CD14-positive monocyte (primary cell): ENCODE results near the gene MPV17L. TPM values are rescaled to one million over a fixed set of nuclear protein-coding genes. Genes with fewer than 3 reads are reported as not detected.
A peak's percentile ranks its signal among the peaks of the same experiment; 100 is the strongest.

Source experiments
- DNase-seq, 3 donors: peaks; one replicate each; pipeline ENCODE4 v3.0.0-alpha.2; 2011 to 2022
- H2AFZ ChIP-seq: 2 replicates; pipeline ENCODE4 v1.6.0; 2012; ENCODE audit warnings: mild to moderate bottlenecking, low read depth, low read length, inconsistent platforms; ENCODE audit not compliant: insufficient read depth, poor library complexity, severe bottlenecking
- H3K27ac ChIP-seq, 2 donors: 1 replicate in 1 of 2; 2 replicates in 1 of 2; pipeline ENCODE4 v1.5.1; 2012 to 2013; ENCODE audit warnings: low read length in 2 of 2, control low read depth in 1 of 2, inconsistent platforms in 1 of 2, low read depth in 1 of 2, mild to moderate bottlenecking in 1 of 2
- H3K27me3 ChIP-seq, 2 donors: one replicate each; pipeline versions ENCODE4 v1.6.0 to v1.6.1; 2011 to 2013; ENCODE audit warnings: low read length in 2 of 2; ENCODE audit not compliant: control insufficient read depth in 2 of 2, insufficient read depth in 2 of 2
- H3K36me3 ChIP-seq, 2 donors: replicated peaks in 1 of 2; 1 replicate in 1 of 2; 2 replicates in 1 of 2; pipeline versions ENCODE4 v1.5.1 to v1.6.1; 2012 to 2013; ENCODE audit warnings: low read length in 2 of 2, control low read depth in 1 of 2, inconsistent platforms in 1 of 2, mild to moderate bottlenecking in 1 of 2; ENCODE audit not compliant: insufficient read depth in 2 of 2, control insufficient read depth in 1 of 2
- H3K4me1 ChIP-seq, 2 donors: 1 replicate in 1 of 2; 2 replicates in 1 of 2; pipeline versions ENCODE4 v1.5.1 to v1.6.1; 2012 to 2013; ENCODE audit warnings: low read length in 2 of 2, control low read depth in 1 of 2, inconsistent platforms in 1 of 2, mild to moderate bottlenecking in 1 of 2, moderate library complexity in 1 of 2; ENCODE audit not compliant: insufficient read depth in 2 of 2, control insufficient read depth in 1 of 2
- H3K4me2 ChIP-seq: replicated peaks from 2 replicates; pipeline ENCODE3; 2012; ENCODE audit warnings: low read length, moderate library complexity, mild to moderate bottlenecking; ENCODE audit not compliant: poor library complexity, severe bottlenecking; ENCODE audit errors: extremely low read depth
- H3K4me3 ChIP-seq, 3 experiments: fragments of 200-600 bp in 1 of 3; sonication (generic) in 1 of 3; replicated peaks in 1 of 3; 1 replicate in 2 of 3; 2 replicates in 1 of 3; pipeline ENCODE4 v1.5.1; 2011 to 2013; ENCODE audit warnings: low read length in 3 of 3, mild to moderate bottlenecking in 3 of 3, control low read depth in 2 of 3, low read depth in 2 of 3, inconsistent platforms in 1 of 3, moderate library complexity in 1 of 3
- H3K79me2 ChIP-seq: 2 replicates; pipeline ENCODE4 v1.6.0; 2012; ENCODE audit warnings: mild to moderate bottlenecking, control low read depth, inconsistent platforms, low read length, moderate library complexity; ENCODE audit not compliant: insufficient read depth
- H3K9ac ChIP-seq: 2 replicates; pipeline ENCODE4 v1.6.0; 2017; ENCODE audit warnings: low read length, mild to moderate bottlenecking; ENCODE audit not compliant: insufficient read depth, poor library complexity, severe bottlenecking
- H3K9me3 ChIP-seq, 2 donors: replicated peaks in 1 of 2; 1 replicate in 1 of 2; 2 replicates in 1 of 2; pipeline versions ENCODE4 v1.5.1 to v1.6.1; 2012 to 2013; ENCODE audit warnings: low read length in 2 of 2, control low read depth in 1 of 2; ENCODE audit not compliant: control insufficient read depth in 1 of 2, insufficient read depth in 1 of 2
- H4K20me1 ChIP-seq: 2 replicates; pipeline ENCODE4 v1.6.0; 2012; ENCODE audit warnings: mild to moderate bottlenecking, low read length, control low read depth, moderate library complexity; ENCODE audit not compliant: insufficient read depth
- H3K27ac Mint-ChIP-seq, 7 donors: one replicate each; pipeline ENCODE4 v1.8.0; 2020; ENCODE audit warnings: mild to moderate bottlenecking in 7 of 7, mixed read lengths in 7 of 7, moderate library complexity in 6 of 7, inconsistent platforms in 2 of 7
- H3K27me3 Mint-ChIP-seq, 3 donors: one replicate each; pipeline ENCODE4 v1.8.0; 2021 to 2022; ENCODE audit warnings: low read depth in 3 of 3, mild to moderate bottlenecking in 3 of 3, mixed read lengths in 3 of 3, moderate library complexity in 3 of 3, inconsistent platforms in 1 of 3
- H3K36me3 Mint-ChIP-seq, 2 donors: one replicate each; pipeline ENCODE4 v1.8.0; 2020; ENCODE audit warnings: mixed read lengths in 2 of 2, inconsistent platforms in 1 of 2, mild to moderate bottlenecking in 1 of 2
- H3K4me1 Mint-ChIP-seq: one replicate; pipeline ENCODE4 v1.8.0; 2020; ENCODE audit warnings: mild to moderate bottlenecking, mixed read lengths
- H3K4me3 Mint-ChIP-seq, 2 donors: one replicate each; pipeline ENCODE4 v1.8.0; 2020; ENCODE audit warnings: mild to moderate bottlenecking in 2 of 2, mixed read lengths in 2 of 2, moderate library complexity in 1 of 2
- H3K9me3 Mint-ChIP-seq, 7 donors: one replicate each; pipeline ENCODE4 v1.8.0; 2020 to 2022; ENCODE audit warnings: mixed read lengths in 7 of 7, mild to moderate bottlenecking in 6 of 7, moderate library complexity in 6 of 7, inconsistent platforms in 2 of 7
- CTCF ChIP-seq: fragments of 200-600 bp; IDR thresholded peaks from one replicate; pipeline ENCODE4 v1.8.0; 2022; ENCODE audit warnings: antibody characterized with exemption, mild to moderate bottlenecking
- WGBS: methylation state at CpG from one replicate; pipeline ENCODE4 v1.1.5; 2013; ENCODE audit warnings: missing lambda C conversion rate; ENCODE audit not compliant: insufficient coverage; 5-methylcytosine and 5-hydroxymethylcytosine counted together
- intact Hi-C, 2 donors: fragments of 100-400 bp; cut with micrococcal nuclease; formaldehyde crosslinking; loops; one replicate each; pipeline versions ENCODE4 v1.15.0 to v1.15.1; 2023
- polyA plus RNA-seq, 3 donors: library from polyadenylated mRNA; depleted of rRNA in 1 of 3; unstranded in 2 of 3; stranded (reverse) in 1 of 3; fragments of 300-500 nt in 2 of 3; fragments of >200 nt in 1 of 3; fragmentation: Illumina TruSeq in 2 of 3; gene quantifications; 1 replicate in 2 of 3; 2 replicates in 1 of 3; pipeline ENCODE4 v1.2.3, GENCODE V29; 2012 to 2021

The MPV17L gene
- polyA plus RNA-seq, 3 donors, result 0.13 to 0.58 TPM; not detected in 1

DNA sequence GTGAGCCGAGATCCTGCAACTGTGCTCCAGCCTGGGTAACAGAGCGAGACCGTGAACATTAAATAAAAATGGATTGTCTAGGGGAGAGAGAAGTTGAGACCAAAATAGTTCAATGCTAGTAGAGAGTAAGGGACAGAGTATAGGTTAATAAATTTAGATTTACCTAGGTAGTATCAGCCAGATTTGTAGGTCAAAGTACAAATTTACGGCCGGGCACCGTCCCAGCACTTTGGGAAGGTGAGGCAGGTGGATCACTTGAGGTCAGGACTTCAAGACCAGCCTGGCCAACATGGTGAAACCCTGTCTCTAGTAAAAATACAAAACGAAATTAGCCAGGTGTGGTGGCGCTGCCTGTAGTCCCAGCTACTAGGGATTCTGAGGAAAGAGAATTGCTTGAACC, 26.7 kb downstream of the MPV17L start:
- Histone ChIP-seq H4K20me1 (no peaks in the 10 kb centered on the region), H3K27ac (no peak overlapping the region), H3K9ac (no peak overlapping the region), H3K4me3 (no peak overlapping the region), H2AFZ (no peak overlapping the region), H3K27me3 (no peaks in the 10 kb centered on the region), H3K4me2 (no peak overlapping the region), H3K4me1 (no peaks in the 10 kb centered on the region), H3K36me3 (no peaks in the 10 kb centered on the region), H3K9me3 (no peaks in the 10 kb centered on the region), H3K79me2 (no peaks in the 10 kb centered on the region)
- Mint-ChIP-seq H3K27ac (peak overlapping the region in 1 of 7 donors; percentile 3), H3K36me3 (no peaks in the 10 kb centered on the region), H3K4me1 (no peaks in the 10 kb centered on the region), H3K9me3 (peaks cover 0 to 2% (median 0%) of the 10 kb centered on the region in 7 donors), H3K27me3 (peaks cover 0 to 14% (median 3%) of the 10 kb centered on the region in 3 donors), H3K4me3 (no peak overlapping the region)
- 98% methylated on average over 7 of the region's 8 CpGs for WGBS
- TF ChIP-seq CTCF, result no peak
- intact Hi-C loops, result loop anchor here in 1 of 2 donors (10.0 kb wide), 1 partner anchor 283 kb away; no protein-coding TSS in a partner anchor
- no peak for DNase-seq

DNA sequence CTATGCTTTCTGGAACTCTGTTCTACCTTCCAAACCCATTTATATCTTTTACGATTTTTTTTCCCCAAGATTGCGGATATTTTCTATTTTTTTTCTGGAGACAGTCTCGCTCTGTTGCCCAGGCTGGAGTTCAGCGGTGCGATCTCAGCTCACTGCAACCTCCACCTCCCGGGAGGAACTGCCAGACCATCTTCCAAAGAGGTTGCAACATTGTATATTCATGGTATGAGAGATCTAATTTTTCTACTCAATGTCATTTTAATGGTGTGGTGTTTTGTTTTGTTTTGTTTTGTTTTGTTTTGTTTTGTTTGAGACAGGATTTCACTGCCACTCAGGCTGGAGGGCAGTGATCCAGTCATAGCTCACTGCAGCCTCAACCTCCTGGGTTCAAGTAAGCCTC, 30.3 kb downstream of the MPV17L start:
- 90% methylated on average over 3 of the region's 6 CpGs for WGBS
- TF ChIP-seq CTCF, result no peak
- Mint-ChIP-seq H3K27ac (no peak overlapping the region), H3K4me3 (no peak overlapping the region), H3K36me3 (no peaks in the 10 kb centered on the region), H3K27me3 (peaks cover 3 to 14% (median 3%) of the 10 kb centered on the region in 3 donors), H3K4me1 (peaks cover 2% of the 10 kb centered on the region), H3K9me3 (peaks cover 0 to 2% (median 0%) of the 10 kb centered on the region in 7 donors)
- Histone ChIP-seq H3K9me3 (no peaks in the 10 kb centered on the region), H3K79me2 (no peaks in the 10 kb centered on the region), H3K4me1 (no peaks in the 10 kb centered on the region), H4K20me1 (no peaks in the 10 kb centered on the region), H3K27ac (no peak overlapping the region), H3K4me2 (no peak overlapping the region), H3K27me3 (no peaks in the 10 kb centered on the region), H3K36me3 (no peaks in the 10 kb centered on the region), H3K4me3 (no peak overlapping the region), H3K9ac (no peak overlapping the region), H2AFZ (no peak overlapping the region)
- intact Hi-C loops, result loop anchor here (5.0 to 10.0 kb wide), 2 partner anchors 276 to 279 kb away; no protein-coding TSS in a partner anchor
- DNase-seq, result no peak
